Right atrium auricular region (tissue), 2 donors: ENCODE results near the gene XRCC5. TPM values are rescaled to one million over a fixed set of nuclear protein-coding genes. Genes with fewer than 3 reads are reported as not detected.

Source experiments
- DNase-seq: peaks from one replicate; pipeline ENCODE4 v3.0.0-alpha.2; 2019; ENCODE audit warnings: low spot score
- H3K27ac ChIP-seq, 2 donors: fragments of 200-600 bp; sonication (generic); 1 replicate in 1 of 2; 2 replicates in 1 of 2; pipeline ENCODE4 v1.5.1; 2016 to 2019
- H3K27me3 ChIP-seq, 2 donors: fragments of 200-600 bp; sonication (generic); one replicate each; pipeline versions ENCODE4 v1.5.1 to v1.6.0; 2017 to 2019
- H3K36me3 ChIP-seq: fragments of 200-600 bp; sonication (generic); one replicate; pipeline ENCODE4 v1.5.1; 2016
- H3K4me1 ChIP-seq, 2 donors: fragments of 200-600 bp; sonication (generic); one replicate each; pipeline versions ENCODE4 v1.5.1 to v1.6.0; 2017 to 2019
- H3K4me3 ChIP-seq, 2 donors: fragments of 200-600 bp; sonication (generic); 1 replicate in 1 of 2; 2 replicates in 1 of 2; pipeline ENCODE4 v1.5.1; 2017 to 2019; ENCODE audit warnings: mild to moderate bottlenecking in 1 of 2, moderate library complexity in 1 of 2
- H3K9me3 ChIP-seq, 2 donors: fragments of 200-600 bp; sonication (generic); one replicate each; pipeline ENCODE4 v1.5.1; 2019
- total RNA-seq, 2 donors: library from RNA; depleted of rRNA; stranded (reverse); fragments of >200 nt; gene quantifications; one replicate each; pipeline ENCODE4 v1.1.0, GENCODE V29; 2016
- TF ChIP-seq, protein P1 (sequence below), 2 donors: fragments of 200-600 bp; sonication (generic); IDR thresholded peaks; one replicate each; pipeline ENCODE4 v1.5.1; 2019; ENCODE audit warnings: antibody characterized with exemption in 2 of 2

XRCC5 gene
- total RNA-seq, 2 donors from 2014 or later: 89.9 to 93.7 TPM

DNA sequence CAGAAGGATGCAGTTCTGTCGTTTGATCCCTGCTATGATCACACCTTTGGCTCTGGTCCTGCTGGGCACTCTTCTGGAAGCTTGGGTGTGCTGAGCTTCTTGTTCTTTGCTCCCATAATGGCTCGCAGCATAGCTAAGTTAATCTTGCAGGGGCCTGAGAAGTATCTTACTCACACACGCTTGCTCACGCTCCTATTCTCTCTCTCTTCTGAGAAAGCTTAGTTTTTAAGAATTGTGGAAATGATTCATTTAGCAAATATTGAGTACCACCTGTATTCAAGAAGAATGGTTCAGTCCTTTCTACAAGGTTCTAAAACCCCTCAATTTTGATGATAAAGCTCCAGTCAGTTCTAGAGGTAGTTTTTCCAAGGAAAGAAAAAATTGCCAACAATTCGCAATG is 40.6 kb downstream of the XRCC5 start:
- TF ChIP-seq, protein P1, sequence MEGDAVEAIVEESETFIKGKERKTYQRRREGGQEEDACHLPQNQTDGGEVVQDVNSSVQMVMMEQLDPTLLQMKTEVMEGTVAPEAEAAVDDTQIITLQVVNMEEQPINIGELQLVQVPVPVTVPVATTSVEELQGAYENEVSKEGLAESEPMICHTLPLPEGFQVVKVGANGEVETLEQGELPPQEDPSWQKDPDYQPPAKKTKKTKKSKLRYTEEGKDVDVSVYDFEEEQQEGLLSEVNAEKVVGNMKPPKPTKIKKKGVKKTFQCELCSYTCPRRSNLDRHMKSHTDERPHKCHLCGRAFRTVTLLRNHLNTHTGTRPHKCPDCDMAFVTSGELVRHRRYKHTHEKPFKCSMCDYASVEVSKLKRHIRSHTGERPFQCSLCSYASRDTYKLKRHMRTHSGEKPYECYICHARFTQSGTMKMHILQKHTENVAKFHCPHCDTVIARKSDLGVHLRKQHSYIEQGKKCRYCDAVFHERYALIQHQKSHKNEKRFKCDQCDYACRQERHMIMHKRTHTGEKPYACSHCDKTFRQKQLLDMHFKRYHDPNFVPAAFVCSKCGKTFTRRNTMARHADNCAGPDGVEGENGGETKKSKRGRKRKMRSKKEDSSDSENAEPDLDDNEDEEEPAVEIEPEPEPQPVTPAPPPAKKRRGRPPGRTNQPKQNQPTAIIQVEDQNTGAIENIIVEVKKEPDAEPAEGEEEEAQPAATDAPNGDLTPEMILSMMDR (IDR thresholded peaks at IDR 0.05): no peak
- Histone ChIP-seq H3K27ac (no peak overlapping the region), H3K9me3 (no peaks in the 10 kb centered on the region), H3K27me3 (no peaks in the 10 kb centered on the region), H3K4me1 (no peaks in the 10 kb centered on the region), H3K4me3 (no peak overlapping the region), H3K36me3 (peaks cover 74% of the 10 kb centered on the region)
- DNase-seq: no peak

DNA sequence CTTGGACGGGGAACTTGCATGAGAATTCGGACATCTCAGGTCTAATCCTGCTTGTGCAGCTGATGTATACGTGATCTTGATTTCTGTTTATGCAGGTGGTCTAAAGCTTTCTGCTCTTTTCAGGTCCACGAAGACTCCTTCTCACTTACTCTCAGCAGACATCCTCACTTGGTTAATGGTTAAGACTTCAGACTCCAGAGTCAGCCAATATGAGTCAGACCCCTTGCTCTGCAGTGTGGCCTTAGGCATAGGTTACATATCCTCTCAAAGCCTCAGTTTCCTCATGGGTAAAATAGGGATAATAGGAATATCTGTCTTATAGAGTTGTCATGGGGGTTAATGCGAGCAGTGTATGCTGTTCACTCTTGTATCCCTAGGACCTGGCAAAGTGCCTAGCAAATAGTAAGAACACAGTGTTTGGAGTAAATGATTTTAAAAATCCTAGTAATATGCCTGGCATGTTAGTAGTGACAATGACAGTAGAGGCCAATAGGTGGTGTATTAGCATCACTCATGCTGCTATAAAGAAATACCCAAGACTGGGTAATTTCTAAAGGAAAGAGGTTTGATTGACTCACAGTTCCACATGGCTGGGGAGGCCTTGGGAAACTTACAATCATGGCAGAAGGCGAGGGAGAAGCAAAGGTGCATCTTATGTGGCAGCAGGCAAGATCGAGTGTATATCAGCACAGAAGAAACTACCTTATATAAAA is 42.3 kb downstream of the XRCC5 start:
- Histone ChIP-seq H3K4me3 (no peak overlapping the region), H3K36me3 (peaks cover 80% of the 10 kb centered on the region), H3K9me3 (no peaks in the 10 kb centered on the region), H3K27ac (no peak overlapping the region), H3K4me1 (no peaks in the 10 kb centered on the region), H3K27me3 (no peaks in the 10 kb centered on the region)
- TF ChIP-seq, protein P1 (IDR thresholded peaks at IDR 0.05): no peak
- DNase-seq: no peak

DNA sequence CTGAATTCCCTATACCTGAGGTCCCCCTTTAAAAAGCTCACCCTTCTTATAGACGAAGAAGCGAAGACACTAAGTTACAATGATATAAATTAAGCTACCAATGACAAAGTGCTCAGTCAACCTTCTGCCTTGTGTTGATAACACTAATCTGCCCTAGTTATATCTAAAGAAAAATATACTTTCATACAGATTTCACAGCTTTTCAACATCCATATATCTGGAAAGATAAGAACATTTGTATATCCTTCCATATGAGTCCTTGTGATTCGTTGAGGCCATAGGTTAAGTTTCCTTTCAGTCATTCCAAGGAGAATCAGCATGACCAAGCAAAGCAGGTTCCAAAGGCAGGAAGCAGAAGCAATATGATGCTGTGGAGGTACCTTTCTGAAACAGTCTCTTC is 46.8 kb downstream of the XRCC5 start:
- H3K4me1 ChIP-seq: no peaks in the 10 kb centered on the region
- H3K4me3 ChIP-seq: no peak overlapping the region
- H3K9me3 ChIP-seq: no peaks in the 10 kb centered on the region
- H3K27ac ChIP-seq: no peak overlapping the region
- TF ChIP-seq, protein P1 (IDR thresholded peaks at IDR 0.05): no peak
- no peak for DNase-seq
- H3K27me3 ChIP-seq: no peaks in the 10 kb centered on the region
- peaks cover 66% of the 10 kb centered on the region for H3K36me3 ChIP-seq

DNA sequence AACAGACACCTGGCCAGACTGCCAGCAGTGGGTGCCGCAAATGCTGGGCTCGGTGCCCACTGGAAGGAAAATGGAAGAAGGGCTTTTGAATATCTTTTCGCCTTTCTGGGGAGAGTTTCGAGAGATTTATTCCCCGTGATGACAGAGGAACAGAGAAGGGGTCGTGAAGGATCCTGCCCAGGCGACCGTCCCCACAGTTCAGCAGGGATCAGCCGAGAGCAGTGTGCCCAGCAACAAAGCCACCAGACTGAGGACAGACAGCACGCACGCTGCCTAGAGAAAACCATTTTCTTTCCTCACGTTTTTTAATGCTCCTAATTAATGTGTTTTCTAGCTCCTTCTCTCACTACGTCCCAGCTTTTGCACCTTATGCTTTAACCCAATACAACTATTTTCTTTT is 47.7 kb downstream of the XRCC5 start:
- no peak for DNase-seq
- H3K27ac ChIP-seq: no peak overlapping the region
- H3K9me3 ChIP-seq: no peaks in the 10 kb centered on the region
- H3K27me3 ChIP-seq: no peaks in the 10 kb centered on the region
- TF ChIP-seq, protein P1 (IDR thresholded peaks at IDR 0.05): no peak
- H3K4me1 ChIP-seq: no peaks in the 10 kb centered on the region
- H3K36me3 ChIP-seq: peaks cover 66% of the 10 kb centered on the region
- H3K4me3 ChIP-seq: no peak overlapping the region

DNA sequence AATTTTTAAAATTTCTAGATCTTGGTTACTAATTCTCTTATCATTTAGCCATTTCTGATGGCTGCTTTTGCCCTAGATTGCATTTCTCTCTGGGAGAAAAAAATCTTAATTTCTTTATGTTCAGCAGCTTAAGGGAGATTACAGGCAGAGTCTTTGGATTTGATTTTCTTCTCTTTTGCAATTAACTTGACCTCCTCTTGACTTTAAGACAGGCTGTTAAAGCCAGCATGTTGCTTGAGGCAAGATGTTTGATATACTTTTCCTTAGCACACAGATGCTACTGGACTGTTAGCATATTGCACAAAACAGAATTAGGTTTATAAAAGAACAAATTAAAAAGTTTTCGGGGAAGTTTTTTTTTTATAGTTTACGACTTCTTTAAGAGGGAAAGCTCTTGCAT is 50.0 kb downstream of the XRCC5 start:
- no peak overlapping the region for H3K4me3 ChIP-seq
- no peak for DNase-seq
- TF ChIP-seq, protein P1 (IDR thresholded peaks at IDR 0.05): no peak
- H3K27me3 ChIP-seq: no peaks in the 10 kb centered on the region
- H3K9me3 ChIP-seq: no peaks in the 10 kb centered on the region
- no peaks in the 10 kb centered on the region for H3K4me1 ChIP-seq
- peaks cover 70% of the 10 kb centered on the region for H3K36me3 ChIP-seq
- no peak overlapping the region for H3K27ac ChIP-seq

DNA sequence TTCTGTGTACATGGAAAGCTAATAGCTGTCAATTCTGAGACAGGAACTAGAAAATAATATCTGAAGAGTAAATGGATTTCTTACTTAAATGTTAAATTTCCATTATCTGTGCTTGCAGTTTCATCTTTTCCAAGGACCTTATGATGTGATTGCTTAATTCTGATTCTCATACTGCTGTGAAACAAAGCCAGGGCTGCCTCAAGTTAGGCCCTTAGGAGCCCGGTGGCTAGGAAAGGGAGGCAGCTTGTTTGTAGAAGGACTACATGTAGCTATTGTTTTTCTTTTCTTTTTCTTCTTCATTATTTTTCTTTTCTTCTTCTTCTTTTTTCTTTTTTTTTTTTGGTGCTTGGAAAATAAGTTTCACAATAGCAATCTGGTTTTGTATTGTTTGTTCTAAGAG is 50.5 kb downstream of the XRCC5 start:
- no peaks in the 10 kb centered on the region for H3K4me1 ChIP-seq
- no peaks in the 10 kb centered on the region for H3K9me3 ChIP-seq
- H3K27me3 ChIP-seq: no peaks in the 10 kb centered on the region
- TF ChIP-seq, protein P1 (IDR thresholded peaks at IDR 0.05): no peak
- peaks cover 70% of the 10 kb centered on the region for H3K36me3 ChIP-seq
- H3K27ac ChIP-seq: no peak overlapping the region
- DNase-seq: no peak
- H3K4me3 ChIP-seq: no peak overlapping the region
